Fibroblast of lung (primary cell): Measurements from ENCODE around the gene STX8. TPM values are rescaled to one million over a fixed set of nuclear protein-coding genes. Genes with fewer than 3 reads are reported as not detected.
A peak's percentile ranks its signal among the peaks of the same experiment; 100 is the strongest.

Source experiments
- DNase-seq, 2 donors: peaks; one replicate each; pipeline versions ENCODE4 v3.0.0 to v3.0.0-alpha.2; 2010; ENCODE audit warnings: low read depth in 2 of 2
- H2AFZ ChIP-seq: 2 replicates; pipeline ENCODE4 v1.5.1; 2012; ENCODE audit warnings: low read length, control low read depth, inconsistent platforms
- H3K27ac ChIP-seq: 2 replicates; pipeline ENCODE4 v1.5.1; 2011; ENCODE audit warnings: low read length, control low read depth; ENCODE audit not compliant: insufficient read depth
- H3K27me3 ChIP-seq: 2 replicates; pipeline ENCODE4 v1.5.1; 2011; ENCODE audit warnings: mild to moderate bottlenecking, low read length; ENCODE audit not compliant: control insufficient read depth, insufficient read depth
- H3K36me3 ChIP-seq: 2 replicates; pipeline ENCODE4 v1.5.1; 2011; ENCODE audit warnings: low read length; ENCODE audit not compliant: control insufficient read depth, insufficient read depth
- H3K4me1 ChIP-seq: 2 replicates; pipeline ENCODE4 v1.5.1; 2011; ENCODE audit warnings: low read length; ENCODE audit not compliant: control insufficient read depth, insufficient read depth; ENCODE audit errors: extremely low read depth
- H3K4me2 ChIP-seq: 2 replicates; pipeline ENCODE4 v1.5.1; 2011; ENCODE audit warnings: low read length, control low read depth; ENCODE audit not compliant: insufficient read depth; ENCODE audit errors: extremely low read depth
- H3K4me3 ChIP-seq, 4 experiments: fragments of 200-600 bp in 1 of 4; sonication (generic) in 1 of 4; replicated peaks in 1 of 4; 2 replicates each; pipeline ENCODE4 v1.5.1; 2011 to 2016; ENCODE audit warnings: low read length in 4 of 4, low read depth in 3 of 4, mild to moderate bottlenecking in 3 of 4, control low read depth in 2 of 4, inconsistent platforms in 1 of 4, mixed read lengths in 1 of 4; ENCODE audit not compliant: insufficient read depth in 1 of 4; ENCODE audit errors: control extremely low read depth in 1 of 4
- H3K79me2 ChIP-seq: 2 replicates; pipeline ENCODE4 v1.5.1; 2012; ENCODE audit warnings: mild to moderate bottlenecking, low read length, inconsistent platforms; ENCODE audit not compliant: control insufficient read depth, insufficient read depth
- H3K9ac ChIP-seq: 2 replicates; pipeline ENCODE4 v1.5.1; 2011; ENCODE audit warnings: mild to moderate bottlenecking, low read length, control low read depth; ENCODE audit not compliant: insufficient read depth
- H3K9me3 ChIP-seq: 2 replicates; pipeline ENCODE4 v1.5.1; 2012; ENCODE audit warnings: low read depth, low read length; ENCODE audit not compliant: control insufficient read depth, insufficient read depth
- H4K20me1 ChIP-seq: 2 replicates; pipeline ENCODE4 v1.5.1; 2011; ENCODE audit warnings: low read length; ENCODE audit not compliant: control insufficient read depth, insufficient read depth; ENCODE audit errors: extremely low read depth
- CTCF ChIP-seq, 2 donors: IDR thresholded peaks in 1 of 2; conservative IDR thresholded peaks in 1 of 2; 1 replicate in 1 of 2; 2 replicates in 1 of 2; pipeline ENCODE4 v1.5.1; 2011 to 2012; ENCODE audit warnings: low read length in 2 of 2, control low read depth in 1 of 2, inconsistent platforms in 1 of 2, low read depth in 1 of 2, mild to moderate bottlenecking in 1 of 2
- EZH2 ChIP-seq: IDR thresholded peaks from 2 replicates; pipeline ENCODE4 v1.5.1; 2012; ENCODE audit warnings: low read length, control low read depth, mild to moderate bottlenecking; ENCODE audit errors: missing control alignments
- polyA plus RNA-seq, 2 donors: library from polyadenylated mRNA; depleted of rRNA in 1 of 2; stranded (reverse) in 1 of 2; unstranded in 1 of 2; fragments of >200 nt; gene quantifications; 2 replicates each; pipeline ENCODE4 v1.2.1, GENCODE V29; 2011 to 2012; ENCODE audit warnings: missing spikeins in 1 of 2
- total RNA-seq: library from RNA; depleted of rRNA; stranded (reverse); fragments of >200 nt; gene quantifications from 2 replicates; pipeline ENCODE4 v1.2.1, GENCODE V29; 2014

Gene STX8
- total and polyA plus RNA-seq, 2 donors (not counting 1 experiment from before 2014, with no cell fraction given): 84.7 to 128 TPM

GRCh38 chr17:9446528-9446927 lies 129.1 kb downstream of the STX8 start:
- no peak for DNase-seq
- no peak overlapping the region for H3K9ac ChIP-seq
- no peaks in the 10 kb centered on the region for H3K36me3 ChIP-seq
- no peak overlapping the region for H3K4me3 ChIP-seq
- H2AFZ ChIP-seq: no peak overlapping the region
- no peak for TF ChIP-seq EZH2
- TF ChIP-seq CTCF (conservative IDR thresholded peaks at IDR 0.05 in 1 of 2, IDR thresholded peaks at IDR 0.05 in 1 of 2; ENCODE audit: low read depth in 1 of 2, low read length in 2 of 2): no peak
- H3K27me3 ChIP-seq: no peaks in the 10 kb centered on the region
- no peaks in the 10 kb centered on the region for H3K9me3 ChIP-seq
- H3K4me2 ChIP-seq: no peak overlapping the region
- no peaks in the 10 kb centered on the region for H4K20me1 ChIP-seq
- no peaks in the 10 kb centered on the region for H3K79me2 ChIP-seq
- no peak overlapping the region for H3K27ac ChIP-seq
- H3K4me1 ChIP-seq: no peaks in the 10 kb centered on the region

DNA sequence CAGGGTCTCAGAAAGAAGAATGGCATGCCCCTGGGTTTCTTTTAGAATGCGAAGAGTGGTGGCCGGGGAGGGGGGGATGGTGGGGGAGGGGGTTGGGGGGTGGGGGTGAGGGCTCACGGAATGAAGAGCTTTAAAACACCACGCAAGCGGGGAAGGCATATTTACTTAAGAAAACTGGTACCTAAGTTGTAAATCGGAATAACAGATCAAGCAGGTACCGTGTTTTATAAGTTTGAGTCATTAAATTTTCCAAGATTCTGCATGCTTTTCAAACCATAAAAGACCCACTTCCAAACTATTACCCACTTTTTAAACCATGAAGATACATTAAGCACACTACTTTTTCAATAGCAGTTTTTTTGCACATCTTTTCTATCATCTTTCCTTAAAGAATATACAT lies 130.2 kb downstream of the STX8 start:
- H2AFZ ChIP-seq: no peak overlapping the region
- no peak overlapping the region for H3K4me2 ChIP-seq
- no peaks in the 10 kb centered on the region for H4K20me1 ChIP-seq
- no peak overlapping the region for H3K9ac ChIP-seq
- no peak for TF ChIP-seq CTCF (conservative IDR thresholded peaks at IDR 0.05 in 1 of 2, IDR thresholded peaks at IDR 0.05 in 1 of 2; ENCODE audit: low read depth in 1 of 2, low read length in 2 of 2)
- TF ChIP-seq EZH2: no peak
- no peaks in the 10 kb centered on the region for H3K4me1 ChIP-seq
- H3K27ac ChIP-seq: no peak overlapping the region
- no peaks in the 10 kb centered on the region for H3K27me3 ChIP-seq
- no peaks in the 10 kb centered on the region for H3K79me2 ChIP-seq
- H3K4me3 ChIP-seq: no peak overlapping the region
- H3K9me3 ChIP-seq: no peaks in the 10 kb centered on the region
- H3K36me3 ChIP-seq: no peaks in the 10 kb centered on the region
- DNase-seq: no peak

- no peak overlapping the region for H2AFZ ChIP-seq
- H3K9ac ChIP-seq: no peak overlapping the region
- H3K27me3 ChIP-seq: no peaks in the 10 kb centered on the region
- H3K79me2 ChIP-seq: no peaks in the 10 kb centered on the region
- TF ChIP-seq EZH2: no peak
- no peak for TF ChIP-seq CTCF (conservative IDR thresholded peaks at IDR 0.05 in 1 of 2, IDR thresholded peaks at IDR 0.05 in 1 of 2; ENCODE audit: low read depth in 1 of 2, low read length in 2 of 2)
- H4K20me1 ChIP-seq: no peaks in the 10 kb centered on the region
- H3K4me2 ChIP-seq: no peak overlapping the region
- no peaks in the 10 kb centered on the region for H3K9me3 ChIP-seq
- no peaks in the 10 kb centered on the region for H3K4me1 ChIP-seq
- DNase-seq: peak; percentile 48 to 51
- H3K4me3 ChIP-seq: no peak overlapping the region
- no peak overlapping the region for H3K27ac ChIP-seq
- H3K36me3 ChIP-seq: no peaks in the 10 kb centered on the region
Observed at GRCh38 chr17:9444687-9445086, 130.9 kb downstream of the STX8 start.
